Cardiac muscle cell (in vitro differentiated cells and primary cell): ENCODE results near the gene RASGRF2. TPM values are rescaled to one million over a fixed set of nuclear protein-coding genes. Genes with fewer than 3 reads are reported as not detected.
A peak's percentile ranks its signal among the peaks of the same experiment; 100 is the strongest.

Source experiments
- DNase-seq, 2 donors: peaks; one replicate each; pipeline versions ENCODE4 v3.0.0 to v3.0.0-alpha.2; 2010 to 2017; ENCODE audit warnings: low read depth in 1 of 2, low spot score in 1 of 2
- H3K27ac ChIP-seq: fragments of 200-600 bp; sonication (generic); 2 replicates; pipeline ENCODE4 v1.5.1; 2016
- H3K27me3 ChIP-seq: fragments of 200-600 bp; sonication (generic); 2 replicates; pipeline ENCODE4 v1.6.0; 2016; ENCODE audit warnings: control low read depth
- H3K36me3 ChIP-seq: fragments of 200-600 bp; sonication (generic); 2 replicates; pipeline ENCODE4 v1.5.1; 2016; ENCODE audit warnings: control low read depth
- H3K4me1 ChIP-seq: fragments of 200-600 bp; sonication (generic); 2 replicates; pipeline ENCODE4 v1.8.1; 2017; ENCODE audit warnings: low read depth, mild to moderate bottlenecking, mixed run types
- H3K4me3 ChIP-seq: fragments of 200-600 bp; sonication (generic); 2 replicates; pipeline ENCODE4 v1.5.1; 2016; ENCODE audit warnings: mild to moderate bottlenecking
- H3K9me3 ChIP-seq: fragments of 200-600 bp; sonication (generic); 2 replicates; pipeline ENCODE4 v1.5.1; 2017; ENCODE audit warnings: low read depth, mild to moderate bottlenecking, control low read depth
- polyA plus RNA-seq: library from polyadenylated mRNA; unstranded; fragments of >200 nt; fragmentation: Nextera tagmentation; extraction: Ambion mirVana; gene quantifications from 2 replicates; pipeline ENCODE4 v1.2.1, GENCODE V29; 2016
- total RNA-seq: library from RNA; depleted of rRNA; stranded (reverse); fragments of >200 nt; gene quantifications from 2 replicates; pipeline ENCODE4 v1.2.3, GENCODE V29; 2016
- TF ChIP-seq, protein P1 (sequence below): IDR thresholded peaks from 2 replicates; pipeline ENCODE4 v1.5.1; 2012; ENCODE audit warnings: low read depth, mild to moderate bottlenecking, low read length

Gene RASGRF2
- total and polyA plus RNA-seq, 2 experiments from 2014 or later: 0.06 to 0.33 TPM

DNA sequence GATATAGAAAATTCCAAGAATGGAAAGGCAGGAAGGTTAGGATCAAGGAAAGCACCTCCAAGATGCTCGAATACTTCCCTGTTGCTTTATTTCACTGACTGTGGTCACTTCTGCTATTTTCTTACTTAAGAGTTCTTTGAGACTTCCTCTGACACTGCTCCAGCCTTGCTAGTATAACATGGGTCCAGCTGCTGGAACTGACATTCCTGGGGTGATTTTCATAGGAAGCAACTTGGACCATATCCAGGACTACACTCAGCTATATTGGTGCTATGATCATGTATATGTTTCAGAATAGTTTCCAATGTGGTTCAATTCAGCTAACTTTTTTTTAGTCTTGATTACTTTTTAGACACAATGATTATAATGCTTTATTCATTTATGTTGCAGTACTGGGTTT, 191.4 kb downstream of the RASGRF2 start:
- no peak overlapping the region for H3K4me3 ChIP-seq
- no peak overlapping the region for H3K27ac ChIP-seq
- TF ChIP-seq, protein P1, sequence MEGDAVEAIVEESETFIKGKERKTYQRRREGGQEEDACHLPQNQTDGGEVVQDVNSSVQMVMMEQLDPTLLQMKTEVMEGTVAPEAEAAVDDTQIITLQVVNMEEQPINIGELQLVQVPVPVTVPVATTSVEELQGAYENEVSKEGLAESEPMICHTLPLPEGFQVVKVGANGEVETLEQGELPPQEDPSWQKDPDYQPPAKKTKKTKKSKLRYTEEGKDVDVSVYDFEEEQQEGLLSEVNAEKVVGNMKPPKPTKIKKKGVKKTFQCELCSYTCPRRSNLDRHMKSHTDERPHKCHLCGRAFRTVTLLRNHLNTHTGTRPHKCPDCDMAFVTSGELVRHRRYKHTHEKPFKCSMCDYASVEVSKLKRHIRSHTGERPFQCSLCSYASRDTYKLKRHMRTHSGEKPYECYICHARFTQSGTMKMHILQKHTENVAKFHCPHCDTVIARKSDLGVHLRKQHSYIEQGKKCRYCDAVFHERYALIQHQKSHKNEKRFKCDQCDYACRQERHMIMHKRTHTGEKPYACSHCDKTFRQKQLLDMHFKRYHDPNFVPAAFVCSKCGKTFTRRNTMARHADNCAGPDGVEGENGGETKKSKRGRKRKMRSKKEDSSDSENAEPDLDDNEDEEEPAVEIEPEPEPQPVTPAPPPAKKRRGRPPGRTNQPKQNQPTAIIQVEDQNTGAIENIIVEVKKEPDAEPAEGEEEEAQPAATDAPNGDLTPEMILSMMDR: no peak
- no peaks in the 10 kb centered on the region for H3K9me3 ChIP-seq
- DNase-seq: peak in 1 of 2 donors; percentile 60
- H3K36me3 ChIP-seq: no peaks in the 10 kb centered on the region
- no peaks in the 10 kb centered on the region for H3K4me1 ChIP-seq
- no peaks in the 10 kb centered on the region for H3K27me3 ChIP-seq

DNA sequence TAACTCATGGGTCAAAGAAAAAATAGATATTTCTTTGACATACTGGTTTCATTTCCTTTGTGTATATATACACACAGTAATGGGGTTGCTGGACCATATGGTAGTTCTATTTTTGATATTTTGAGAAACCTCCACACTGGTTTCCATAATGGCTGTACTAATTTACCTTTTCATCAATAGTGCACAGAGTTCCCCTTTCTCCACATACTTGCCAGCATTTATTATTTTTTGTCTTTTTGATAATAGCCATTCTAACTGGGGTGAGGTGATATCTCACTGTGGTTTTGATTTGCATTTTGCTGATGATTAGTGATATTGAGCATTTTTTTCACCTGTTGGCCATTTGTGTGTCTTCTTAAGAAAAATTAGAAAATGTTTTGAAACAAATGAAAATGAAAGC, 194.6 kb downstream of the RASGRF2 start:
- H3K9me3 ChIP-seq: no peaks in the 10 kb centered on the region
- H3K4me1 ChIP-seq: no peaks in the 10 kb centered on the region
- TF ChIP-seq, protein P1: no peak
- no peak overlapping the region for H3K4me3 ChIP-seq
- no peak for DNase-seq
- H3K36me3 ChIP-seq: no peaks in the 10 kb centered on the region
- H3K27me3 ChIP-seq: no peaks in the 10 kb centered on the region
- H3K27ac ChIP-seq: no peak overlapping the region

DNA sequence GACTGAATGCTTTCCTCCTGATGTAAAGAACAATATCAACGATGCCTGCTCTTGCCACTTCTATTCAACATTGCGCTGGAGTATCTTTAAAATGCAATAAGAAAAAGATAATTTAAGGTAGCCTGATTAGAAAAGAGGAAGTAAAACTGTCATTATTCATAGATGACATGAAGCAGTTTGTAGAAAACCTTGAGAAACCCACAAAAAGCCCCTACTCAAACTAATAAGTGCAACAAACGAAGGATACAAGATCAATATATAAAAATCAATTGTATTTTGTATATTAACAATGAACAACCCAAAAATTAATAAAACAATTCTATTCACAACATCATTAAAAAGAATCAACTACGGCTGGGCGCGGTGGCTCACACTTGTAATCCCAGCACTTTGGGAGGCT, 196.6 kb downstream of the RASGRF2 start:
- no peak overlapping the region for H3K27ac ChIP-seq
- no peak for DNase-seq
- TF ChIP-seq, protein P1: no peak

DNA sequence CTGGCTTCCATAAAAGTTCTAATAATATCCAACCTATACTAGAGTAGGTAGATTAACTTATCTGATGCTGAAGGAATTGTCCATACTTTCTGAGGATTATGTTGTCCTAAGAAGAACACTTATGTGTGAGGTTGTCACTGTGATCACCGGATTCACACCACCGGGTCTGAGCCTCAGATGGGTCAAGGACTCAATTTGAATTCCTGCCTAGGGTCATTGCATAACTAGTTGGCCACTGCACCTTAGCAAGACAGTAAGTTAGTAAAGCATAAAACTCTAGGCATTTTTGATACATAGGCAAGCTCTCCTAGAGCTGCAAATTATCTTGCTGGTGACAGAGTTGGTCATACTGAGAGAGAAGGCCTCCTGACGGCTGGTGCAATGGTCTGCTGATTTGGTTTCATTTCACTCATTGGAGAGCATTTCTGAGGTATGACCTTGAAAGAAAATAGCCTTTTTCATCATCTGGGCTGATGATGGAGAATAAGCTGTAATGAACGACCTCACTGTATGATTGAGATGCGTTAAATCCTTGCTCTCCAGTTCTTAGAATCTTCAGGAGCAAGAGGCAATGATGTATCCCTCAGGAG, 200.9 kb downstream of the RASGRF2 start:
- no peaks in the 10 kb centered on the region for H3K4me1 ChIP-seq
- H3K36me3 ChIP-seq: no peaks in the 10 kb centered on the region
- H3K4me3 ChIP-seq: no peak overlapping the region
- TF ChIP-seq, protein P1: no peak
- no peak for DNase-seq
- H3K27ac ChIP-seq: no peak overlapping the region
- no peaks in the 10 kb centered on the region for H3K27me3 ChIP-seq
- no peaks in the 10 kb centered on the region for H3K9me3 ChIP-seq

More for the DNA sequence above, 196.6 kb downstream of the RASGRF2 start:
- Histone ChIP-seq H3K4me1 (no peaks in the 10 kb centered on the region), H3K4me3 (no peak overlapping the region), H3K27me3 (no peaks in the 10 kb centered on the region), H3K9me3 (no peaks in the 10 kb centered on the region), H3K36me3 (no peaks in the 10 kb centered on the region)

DNA sequence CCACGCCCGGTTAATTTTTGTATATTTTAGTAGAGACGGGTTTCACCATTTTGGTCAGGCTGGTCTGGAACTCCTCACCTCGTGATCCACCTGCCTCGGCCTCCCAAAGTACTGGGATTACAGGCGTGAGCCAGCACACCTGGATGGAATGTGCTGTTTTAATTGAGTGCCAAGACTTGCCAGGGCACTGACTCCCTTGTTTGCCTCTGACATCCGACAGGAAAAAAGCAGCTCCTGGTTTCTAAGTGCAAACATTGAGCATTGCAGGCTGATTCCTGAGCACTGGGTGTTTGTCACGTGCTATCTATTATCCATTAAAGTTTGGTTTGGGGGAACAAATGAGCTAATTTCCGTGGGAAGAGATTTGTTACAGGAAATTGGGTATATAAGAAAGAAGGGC, 202.3 kb downstream of the RASGRF2 start:
- H3K9me3 ChIP-seq: no peaks in the 10 kb centered on the region
- no peak overlapping the region for H3K4me3 ChIP-seq
- H3K36me3 ChIP-seq: no peaks in the 10 kb centered on the region
- H3K27me3 ChIP-seq: no peaks in the 10 kb centered on the region
- DNase-seq: no peak
- H3K4me1 ChIP-seq: peaks cover 4% of the 10 kb centered on the region
- no peak overlapping the region for H3K27ac ChIP-seq
- TF ChIP-seq, protein P1: no peak
